Cardiac fibroblast (primary cell): Measurements from ENCODE around the gene DES.
"Not testable (repeated sequence)": the region's sequence is repeated elsewhere in the genome, so short reads cannot be mapped to it uniquely, and the experiment has no call there.

Source experiments
- DNase-seq, 2 donors: peaks; one replicate each; pipeline versions ENCODE4 v3.0.0 to v3.0.0-alpha.2; 2010; ENCODE audit warnings: low read depth in 2 of 2
- H3K4me3 ChIP-seq, 2 donors: replicated peaks in 1 of 2; 1 replicate in 1 of 2; 2 replicates in 1 of 2; pipeline ENCODE4 v1.5.1; 2011; ENCODE audit warnings: low read depth in 2 of 2, low read length in 2 of 2, mild to moderate bottlenecking in 2 of 2, moderate library complexity in 1 of 2
- TF ChIP-seq, protein P1 (sequence below): IDR thresholded peaks from one replicate; pipeline ENCODE4 v1.5.1; 2011; ENCODE audit warnings: low read depth, mild to moderate bottlenecking, low read length, inconsistent platforms

The DES gene

DNA sequence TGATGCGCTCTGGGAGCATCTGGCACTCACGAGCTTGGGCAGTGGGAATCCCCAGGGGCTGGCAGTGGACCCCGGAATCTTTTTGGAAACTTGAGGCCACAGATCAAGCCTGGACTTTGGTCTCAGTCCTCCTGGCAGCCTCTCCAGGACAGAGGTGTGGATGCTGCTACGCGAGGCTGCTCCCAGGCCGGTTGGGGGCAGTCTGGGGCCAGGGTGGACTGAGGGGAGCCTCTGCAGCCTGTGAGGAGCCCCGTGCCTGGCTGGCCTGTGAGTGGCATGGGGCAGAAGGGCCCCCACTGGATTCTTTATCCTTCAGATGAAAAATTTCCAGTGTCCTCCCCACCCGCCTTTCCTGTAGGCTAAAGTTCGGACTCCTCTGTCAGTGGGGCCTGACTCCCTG is 12.7 kb upstream of the DES start:
- no peak overlapping the region for H3K4me3 ChIP-seq
- DNase-seq: peak in 1 of 2 donors; percentile 30
- TF ChIP-seq, protein P1, sequence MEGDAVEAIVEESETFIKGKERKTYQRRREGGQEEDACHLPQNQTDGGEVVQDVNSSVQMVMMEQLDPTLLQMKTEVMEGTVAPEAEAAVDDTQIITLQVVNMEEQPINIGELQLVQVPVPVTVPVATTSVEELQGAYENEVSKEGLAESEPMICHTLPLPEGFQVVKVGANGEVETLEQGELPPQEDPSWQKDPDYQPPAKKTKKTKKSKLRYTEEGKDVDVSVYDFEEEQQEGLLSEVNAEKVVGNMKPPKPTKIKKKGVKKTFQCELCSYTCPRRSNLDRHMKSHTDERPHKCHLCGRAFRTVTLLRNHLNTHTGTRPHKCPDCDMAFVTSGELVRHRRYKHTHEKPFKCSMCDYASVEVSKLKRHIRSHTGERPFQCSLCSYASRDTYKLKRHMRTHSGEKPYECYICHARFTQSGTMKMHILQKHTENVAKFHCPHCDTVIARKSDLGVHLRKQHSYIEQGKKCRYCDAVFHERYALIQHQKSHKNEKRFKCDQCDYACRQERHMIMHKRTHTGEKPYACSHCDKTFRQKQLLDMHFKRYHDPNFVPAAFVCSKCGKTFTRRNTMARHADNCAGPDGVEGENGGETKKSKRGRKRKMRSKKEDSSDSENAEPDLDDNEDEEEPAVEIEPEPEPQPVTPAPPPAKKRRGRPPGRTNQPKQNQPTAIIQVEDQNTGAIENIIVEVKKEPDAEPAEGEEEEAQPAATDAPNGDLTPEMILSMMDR: no peak

DNA sequence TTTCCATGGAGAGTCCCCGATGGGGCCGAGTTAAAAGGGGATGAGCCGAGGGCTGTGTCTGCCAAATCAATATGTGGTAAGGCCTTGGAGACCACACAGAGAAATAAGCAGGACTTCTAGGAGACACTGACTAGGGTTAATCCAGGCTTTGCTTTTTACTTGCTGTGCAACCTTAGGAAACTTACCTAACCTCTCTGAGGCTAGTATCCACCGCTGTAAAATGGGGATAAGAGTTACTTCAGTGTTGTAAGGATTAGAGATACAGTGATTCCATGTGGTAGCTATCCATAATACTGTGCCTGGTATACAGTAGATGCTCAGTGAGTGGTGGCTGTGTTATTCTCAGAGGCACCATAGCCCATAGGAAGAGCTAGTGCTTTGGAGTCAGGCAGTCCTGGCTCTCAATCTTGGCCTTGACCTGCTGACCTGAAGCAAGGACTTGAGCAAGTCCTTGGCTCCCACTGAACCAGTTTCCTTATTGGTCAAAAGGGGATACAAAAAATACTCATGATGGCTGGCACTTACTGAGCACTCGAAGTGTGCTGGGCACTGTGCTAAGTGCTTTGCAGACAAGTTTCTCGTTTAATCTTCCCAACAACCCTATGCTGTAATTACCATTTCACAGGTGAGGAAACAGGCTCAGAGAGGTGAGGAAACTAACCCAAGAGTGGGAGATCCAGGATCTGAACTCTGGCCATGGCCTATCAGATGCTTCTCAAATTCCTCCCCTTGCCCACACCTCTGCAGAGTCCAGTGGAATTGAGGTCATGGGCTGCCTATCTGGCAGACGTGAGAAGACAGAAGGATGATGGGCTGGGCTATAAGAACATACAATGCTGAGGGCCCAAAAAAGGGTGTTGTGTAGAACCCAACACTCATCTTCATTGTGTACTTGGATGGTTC is 12.0 kb upstream of the DES start:
- no peak overlapping the region for H3K4me3 ChIP-seq
- DNase-seq: no peak
- TF ChIP-seq, protein P1: no peak

DNA sequence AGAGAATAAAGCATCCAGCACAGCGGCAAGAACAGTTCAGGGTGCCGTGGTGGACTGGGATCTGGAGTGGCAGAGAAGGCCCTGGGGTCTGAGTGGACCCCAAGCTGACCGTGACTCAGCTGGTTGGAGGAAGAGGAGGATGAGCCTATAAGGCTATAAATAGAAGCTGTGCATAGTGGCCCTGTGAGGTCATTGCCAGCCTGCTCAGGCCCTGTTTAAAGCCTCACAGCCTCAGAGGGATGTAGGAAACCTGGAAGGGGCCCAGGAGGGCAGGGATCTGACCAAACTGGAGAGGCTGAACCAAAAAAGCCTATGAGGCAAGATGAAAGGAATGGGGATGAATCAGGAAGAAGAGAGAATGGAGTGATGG is 11.3 kb upstream of the DES start:
- TF ChIP-seq, protein P1: no peak
- DNase-seq: peak; percentile 89 to 90
- no peak overlapping the region for H3K4me3 ChIP-seq

DNA sequence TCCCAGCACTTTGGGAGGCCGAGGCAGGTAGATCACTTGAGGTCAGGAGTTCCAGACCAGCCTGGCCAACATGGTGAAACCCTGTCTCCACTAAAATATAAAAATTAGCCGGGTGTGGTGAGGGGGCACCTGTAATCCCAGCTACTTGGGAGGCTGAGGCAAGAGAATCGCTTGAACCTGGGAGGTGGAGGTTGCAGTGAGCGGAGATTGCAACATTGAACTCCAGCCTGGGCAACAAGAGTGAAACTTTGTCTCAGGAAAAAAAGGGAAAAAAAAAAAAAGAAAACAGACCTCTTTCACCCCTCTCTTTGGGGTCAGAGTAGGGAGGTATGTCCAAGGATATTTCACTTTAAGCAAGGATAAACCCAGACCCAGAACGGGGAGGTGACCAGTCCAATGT is 10.8 kb upstream of the DES start:
- not testable (repeated sequence) for H3K4me3 ChIP-seq, DNase-seq

DNA sequence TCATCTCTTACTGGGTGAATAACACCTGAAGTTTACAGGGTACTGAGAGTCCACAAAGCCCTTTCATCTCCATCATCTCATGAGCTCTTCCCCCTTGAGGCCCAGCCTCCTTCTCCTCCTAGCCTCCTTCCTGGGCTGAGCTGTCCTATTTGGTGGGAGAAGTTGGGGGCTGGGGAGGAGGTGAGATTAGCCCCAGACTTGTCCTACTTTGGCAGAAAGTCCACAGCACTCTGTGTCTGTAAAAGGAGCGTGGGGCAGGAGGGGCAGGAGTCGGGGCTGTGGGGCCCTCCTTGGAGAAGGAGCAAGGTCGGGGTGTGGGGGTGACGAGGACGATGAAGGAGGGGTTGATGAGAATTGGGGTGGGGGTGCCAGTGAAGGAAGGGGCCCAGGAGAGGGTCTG is 10.0 kb upstream of the DES start:
- H3K4me3 ChIP-seq: no peak overlapping the region
- no peak for DNase-seq
- TF ChIP-seq, protein P1: no peak

DNA sequence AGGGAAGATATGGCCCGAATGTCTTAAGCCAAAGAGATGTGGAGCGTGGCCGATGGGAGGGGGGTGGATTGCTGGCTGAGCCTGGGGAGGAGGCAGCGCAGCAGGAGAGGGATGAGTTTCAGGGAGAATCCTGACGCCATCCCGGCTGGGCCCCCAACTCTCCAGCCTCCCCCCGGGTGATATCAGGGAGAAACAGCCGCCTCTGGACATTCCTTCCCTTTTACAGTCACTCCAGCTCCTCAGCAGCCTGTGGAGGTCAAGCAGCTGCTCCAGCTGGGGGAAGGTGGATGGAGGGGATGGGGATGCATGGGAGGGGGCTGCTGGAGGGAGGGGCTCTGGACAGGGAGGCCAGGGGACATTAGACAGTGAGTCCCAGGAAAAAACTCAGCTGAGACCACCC is 9.5 kb upstream of the DES start:
- H3K4me3 ChIP-seq: no peak overlapping the region
- TF ChIP-seq, protein P1: no peak
- DNase-seq: no peak

DNA sequence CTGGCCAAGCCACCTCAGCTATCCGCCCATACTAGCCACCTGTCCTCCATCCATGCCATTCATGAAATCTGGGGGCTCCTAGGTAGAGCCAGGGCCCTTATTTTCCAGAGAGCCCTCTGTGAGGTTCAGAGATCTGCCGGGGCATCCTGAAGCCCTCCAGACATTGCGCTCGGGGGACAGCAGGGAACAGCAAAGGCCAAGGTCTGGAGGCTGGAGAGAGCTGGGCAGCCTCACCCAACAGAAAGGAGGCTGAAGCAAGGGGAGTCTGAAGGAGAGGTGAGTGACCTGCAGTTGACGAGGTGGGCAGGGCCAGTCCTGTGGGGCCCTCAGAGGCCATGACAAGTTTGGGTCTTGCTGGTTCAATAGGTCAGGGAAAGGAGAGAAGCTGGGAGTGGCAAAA is 8.6 kb upstream of the DES start:
- no peak for DNase-seq
- no peak overlapping the region for H3K4me3 ChIP-seq
- TF ChIP-seq, protein P1: no peak
